ENCODE data around the gene PLA2G2D. TPM values are rescaled to one million over a fixed set of nuclear protein-coding genes. Genes with fewer than 3 reads are reported as not detected.

The PLA2G2D gene
- total RNA-seq, 2 donors from 2014 or later, result not detected

DNA sequence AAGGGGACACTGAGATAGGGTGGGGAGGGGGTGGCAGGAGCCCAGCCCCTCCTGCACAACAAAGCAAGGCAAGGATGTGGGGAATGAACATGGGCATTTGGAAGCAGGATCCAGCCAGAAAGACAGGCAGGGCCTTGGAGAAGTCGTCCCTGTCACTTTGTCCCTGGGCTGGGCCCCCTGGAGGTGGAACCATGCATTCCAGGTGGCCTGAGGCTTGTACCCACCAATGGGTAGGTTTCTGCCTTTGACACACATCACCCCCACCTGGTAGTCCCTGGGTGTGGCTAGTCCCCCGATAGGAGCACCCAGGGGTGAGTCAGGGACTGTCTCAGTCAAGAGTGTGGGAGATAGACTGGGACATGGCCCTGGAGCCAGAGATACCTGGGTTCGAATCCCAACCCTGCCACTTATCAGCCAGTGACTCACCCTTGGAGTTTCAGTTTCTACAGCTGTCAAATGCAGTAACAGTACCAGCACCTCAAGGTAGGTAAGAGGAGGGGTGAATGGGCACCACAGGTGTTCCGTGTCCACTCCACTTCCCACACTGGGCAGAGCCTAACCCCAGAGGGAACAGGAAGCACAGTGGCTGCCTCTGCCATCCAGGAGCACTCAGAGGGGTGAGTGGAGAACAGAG lies 10.0 kb downstream of the PLA2G2D start:
- Histone ChIP-seq H3K27ac (no peak overlapping the region), H3K4me1 (peaks cover 8% of the 10 kb centered on the region), H3K9me3 (no peaks in the 10 kb centered on the region), H3K36me3 (replicated peaks in 1 of 2; ENCODE audit: insufficient read depth in 1 of 2, low read depth in 2 of 2) (no peaks in the 10 kb centered on the region), H3K4me3 (no peak overlapping the region), H3K27me3 (no peaks in the 10 kb centered on the region)
- ATAC-seq (peak; percentile 69), DNase-seq (peak; percentile 25 to 45 (median 36))
- TF ChIP-seq POLR2A (IDR thresholded peaks at IDR 0.05), result no peak
- TF ChIP-seq, protein P1, sequence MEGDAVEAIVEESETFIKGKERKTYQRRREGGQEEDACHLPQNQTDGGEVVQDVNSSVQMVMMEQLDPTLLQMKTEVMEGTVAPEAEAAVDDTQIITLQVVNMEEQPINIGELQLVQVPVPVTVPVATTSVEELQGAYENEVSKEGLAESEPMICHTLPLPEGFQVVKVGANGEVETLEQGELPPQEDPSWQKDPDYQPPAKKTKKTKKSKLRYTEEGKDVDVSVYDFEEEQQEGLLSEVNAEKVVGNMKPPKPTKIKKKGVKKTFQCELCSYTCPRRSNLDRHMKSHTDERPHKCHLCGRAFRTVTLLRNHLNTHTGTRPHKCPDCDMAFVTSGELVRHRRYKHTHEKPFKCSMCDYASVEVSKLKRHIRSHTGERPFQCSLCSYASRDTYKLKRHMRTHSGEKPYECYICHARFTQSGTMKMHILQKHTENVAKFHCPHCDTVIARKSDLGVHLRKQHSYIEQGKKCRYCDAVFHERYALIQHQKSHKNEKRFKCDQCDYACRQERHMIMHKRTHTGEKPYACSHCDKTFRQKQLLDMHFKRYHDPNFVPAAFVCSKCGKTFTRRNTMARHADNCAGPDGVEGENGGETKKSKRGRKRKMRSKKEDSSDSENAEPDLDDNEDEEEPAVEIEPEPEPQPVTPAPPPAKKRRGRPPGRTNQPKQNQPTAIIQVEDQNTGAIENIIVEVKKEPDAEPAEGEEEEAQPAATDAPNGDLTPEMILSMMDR (IDR thresholded peaks at IDR 0.05), result no peak
- WGBS, 2 donors, result 42 to 69% methylated on average over 2 to 4 of the region's 4 CpGs
- intact Hi-C loops (cut with DNase I), result no loop called here

DNA sequence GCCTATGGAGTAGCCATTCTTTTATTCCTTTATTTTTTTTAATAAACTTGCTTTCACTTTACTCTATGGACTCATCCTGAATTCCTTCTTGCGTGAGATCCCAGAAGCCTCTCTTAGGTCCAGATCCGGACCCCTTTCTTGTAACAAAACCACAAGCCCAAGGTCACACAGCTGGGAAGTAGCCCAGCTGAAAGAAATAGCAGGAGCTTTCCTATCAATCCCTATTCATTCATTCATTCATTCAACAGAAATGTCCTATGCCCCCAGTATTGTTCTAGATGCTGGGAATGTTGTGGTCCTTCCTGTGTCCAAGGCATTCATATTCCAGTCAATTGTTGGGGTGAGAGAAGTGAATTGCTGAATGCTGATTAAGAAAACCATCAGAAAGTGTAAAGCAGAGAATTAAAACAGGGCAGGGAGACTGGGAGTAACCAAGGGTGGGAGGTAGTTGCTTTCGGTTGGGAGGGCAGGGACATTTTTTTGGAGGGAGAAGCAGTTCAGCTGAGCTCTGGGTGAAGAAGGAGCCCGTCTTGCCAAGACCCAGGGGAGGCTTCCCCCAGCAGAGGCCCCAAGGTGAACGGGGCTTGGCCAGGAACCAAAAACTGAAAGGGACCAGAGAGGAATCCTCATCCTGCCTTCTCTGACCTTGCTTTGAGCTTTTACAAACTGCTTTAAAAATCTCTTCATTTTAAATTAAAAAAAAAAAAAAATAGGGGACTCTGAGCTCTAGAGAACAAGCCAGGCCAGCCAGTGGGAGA lies 10.8 kb downstream of the PLA2G2D start:
- TF ChIP-seq, protein P1 (IDR thresholded peaks at IDR 0.05), result no peak
- TF ChIP-seq POLR2A (IDR thresholded peaks at IDR 0.05), result no peak
- DNase-seq (no peak), ATAC-seq (no peak)
- no peaks in the 10 kb centered on the region for H3K9me3 ChIP-seq
- no peaks in the 10 kb centered on the region for H3K27me3 ChIP-seq
- H3K36me3 ChIP-seq (replicated peaks in 1 of 2; ENCODE audit: insufficient read depth in 1 of 2, low read depth in 2 of 2), result no peaks in the 10 kb centered on the region
- peaks cover 8% of the 10 kb centered on the region for H3K4me1 ChIP-seq
- H3K27ac ChIP-seq, result no peak overlapping the region
- WGBS, 2 donors, result 42 to 59% methylated on average over 5 of the region's 5 CpGs
- intact Hi-C loops (cut with DNase I), result no loop called here
- no peak overlapping the region for H3K4me3 ChIP-seq

DNA sequence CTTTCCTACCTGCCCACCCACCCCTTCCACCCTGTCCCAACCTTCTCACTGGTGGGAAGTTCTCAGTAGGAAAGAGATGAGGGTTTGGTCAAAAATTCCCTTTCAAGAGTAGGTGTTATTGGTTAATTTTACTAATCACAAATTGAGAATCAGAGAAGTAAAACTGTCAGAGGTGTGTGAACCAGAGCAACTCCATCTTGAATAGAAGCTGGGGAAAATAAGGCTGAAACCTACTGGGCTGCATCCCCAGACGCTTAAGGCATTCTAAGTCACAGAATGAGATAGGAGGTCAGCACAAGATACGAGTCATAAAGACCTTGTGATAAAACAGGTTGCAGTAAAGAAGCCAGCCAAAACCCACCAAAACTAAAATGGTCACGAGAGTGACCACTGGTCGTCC lies 11.5 kb downstream of the PLA2G2D start:
- no peak overlapping the region for H3K27ac ChIP-seq
- no peak overlapping the region for H3K4me3 ChIP-seq
- H3K4me1 ChIP-seq, result peaks cover 8% of the 10 kb centered on the region
- no peaks in the 10 kb centered on the region for H3K27me3 ChIP-seq
- ATAC-seq (no peak), DNase-seq (no peak)
- H3K36me3 ChIP-seq (replicated peaks in 1 of 2; ENCODE audit: insufficient read depth in 1 of 2, low read depth in 2 of 2), result no peaks in the 10 kb centered on the region
- WGBS, 2 donors, result 52 to 55% methylated on average over 4 of the region's 4 CpGs
- H3K9me3 ChIP-seq, result no peaks in the 10 kb centered on the region
- TF ChIP-seq POLR2A (IDR thresholded peaks at IDR 0.05), result no peak
- TF ChIP-seq, protein P1 (IDR thresholded peaks at IDR 0.05), result no peak
- intact Hi-C loops (cut with DNase I), result no loop called here

DNA sequence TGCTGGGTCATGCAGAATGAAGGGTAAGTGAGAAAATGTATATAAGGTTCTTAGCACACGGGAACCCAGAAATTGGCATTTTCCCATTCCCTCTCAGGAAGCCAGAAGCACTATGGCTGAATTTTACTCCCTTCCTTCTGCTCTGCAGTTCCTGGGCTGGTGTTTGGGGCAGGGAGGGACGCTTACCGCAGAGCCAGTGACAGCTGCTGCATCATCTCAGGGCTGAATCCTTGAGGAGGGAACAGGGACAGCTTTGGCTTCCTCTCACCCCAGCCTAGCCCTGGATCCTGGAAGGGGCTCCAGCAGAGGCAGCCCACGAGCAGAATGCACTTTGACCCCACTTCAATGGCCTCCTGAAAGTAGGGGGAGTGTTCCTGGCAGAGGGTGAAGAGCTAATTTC lies 12.0 kb downstream of the PLA2G2D start:
- 65 to 70% methylated on average over 4 of the region's 4 CpGs for WGBS, 2 donors

More for the DNA sequence above, 12.0 kb downstream of the PLA2G2D start:
- DNase-seq (no peak), ATAC-seq (no peak)
- H3K36me3 ChIP-seq (replicated peaks in 1 of 2; ENCODE audit: insufficient read depth in 1 of 2, low read depth in 2 of 2), result no peaks in the 10 kb centered on the region
- peaks cover 8% of the 10 kb centered on the region for H3K4me1 ChIP-seq
- intact Hi-C loops (cut with DNase I), result no loop called here
- H3K27ac ChIP-seq, result no peak overlapping the region
- no peaks in the 10 kb centered on the region for H3K9me3 ChIP-seq
- H3K4me3 ChIP-seq, result no peak overlapping the region
- H3K27me3 ChIP-seq, result no peaks in the 10 kb centered on the region
- TF ChIP-seq, protein P1 (IDR thresholded peaks at IDR 0.05), result no peak
- no peak for TF ChIP-seq POLR2A (IDR thresholded peaks at IDR 0.05)

Data from body of pancreas (tissue), 4 donors.